SK-N-MC (cell line): Measurements from ENCODE around the gene CTNNA2.

Experiments
- EZH2 ChIP-seq: fragments of 200-600 bp; sonication (generic); IDR thresholded peaks from one replicate; pipeline ENCODE4 v1.6.1; 2017; ENCODE audit warnings: antibody characterized with exemption
- POLR2AphosphoS5 ChIP-seq: IDR thresholded peaks from 2 replicates; pipeline ENCODE4 v1.6.1; 2012; ENCODE audit warnings: mild to moderate bottlenecking, low read depth, low read length, borderline replicate concordance

GRCh38 chr2:79835911-79836310 is 323.1 kb downstream of the CTNNA2 start:
- TF ChIP-seq POLR2AphosphoS5, result no peak
- TF ChIP-seq EZH2, result no peak
